ENCODE data around the gene PAWR. TPM values are rescaled to one million over a fixed set of nuclear protein-coding genes. Genes with fewer than 3 reads are reported as not detected.

The PAWR gene
- total RNA-seq, 2 experiments from 2014 or later: 4.3 to 5.0 TPM

Other genes starting within 250 kb of the PAWR start
- gene PPP1R12A, start 244.1 kb upstream of the PAWR start, total RNA-seq: 10 to 100 TPM; 68.2 to 73.3 TPM

Data from activated CD8-positive, alpha-beta memory T cell treated with anti-CD3 and anti-CD28 coated beads for 36 hours (primary cell).